Iris pigment epithelial cell (primary cell): ENCODE data around the gene MX1.

Source experiments
- DNase-seq: peaks from one replicate; pipeline ENCODE4 v3.0.0-alpha.2; 2011; ENCODE audit warnings: low read depth

MX1 gene

GRCh38 chr21:41460578-41461527 is 34.8 kb downstream of the MX1 start:
- peak; percentile 66 for DNase-seq

- DNase-seq, result no peak
These were observed 39.2 kb downstream of the MX1 start for GRCh38 chr21:41465176-41465781.

GRCh38 chr21:41466024-41466820 is 40.2 kb downstream of the MX1 start:
- no peak for DNase-seq

GRCh38 chr21:41470054-41470453 is 44.0 kb downstream of the MX1 start:
- DNase-seq, result no peak

- no peak for DNase-seq
These were observed 46.9 kb downstream of the MX1 start for GRCh38 chr21:41472753-41473548.

DNA sequence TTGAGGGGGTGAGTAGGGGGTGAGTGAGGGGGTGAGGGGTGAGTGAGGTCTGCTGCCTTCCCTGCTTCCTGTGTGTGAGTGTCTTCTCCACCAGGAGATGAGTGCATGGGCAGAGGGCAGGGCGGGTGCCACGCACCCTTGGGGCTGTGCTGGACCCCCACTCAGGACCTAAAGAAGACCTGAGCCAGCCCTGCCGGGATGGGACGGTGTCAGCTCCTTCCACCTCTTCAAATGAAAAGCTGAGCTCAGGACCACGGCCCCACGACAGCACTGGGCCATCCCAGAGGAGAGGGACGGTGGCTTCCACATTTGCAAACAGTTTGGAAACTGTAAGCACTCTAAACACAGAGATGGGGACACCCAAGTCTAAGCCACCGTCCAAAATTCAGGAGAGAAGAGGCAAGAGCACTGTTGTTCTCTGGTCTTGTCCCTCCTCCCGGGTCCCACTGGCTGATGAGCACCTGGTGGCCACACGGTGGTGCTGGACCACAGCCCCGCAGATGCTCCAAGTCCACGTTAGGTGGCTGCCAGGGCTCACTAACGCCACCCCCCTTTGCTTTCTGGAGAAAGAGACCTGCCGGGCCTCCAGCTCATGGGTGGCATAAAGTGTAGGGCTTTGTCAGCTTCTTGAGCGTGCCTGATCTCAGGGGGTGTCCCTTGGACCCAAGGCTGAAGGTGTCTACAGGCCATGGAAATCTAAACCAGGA is 49.8 kb downstream of the MX1 start:
- no peak for DNase-seq

DNA sequence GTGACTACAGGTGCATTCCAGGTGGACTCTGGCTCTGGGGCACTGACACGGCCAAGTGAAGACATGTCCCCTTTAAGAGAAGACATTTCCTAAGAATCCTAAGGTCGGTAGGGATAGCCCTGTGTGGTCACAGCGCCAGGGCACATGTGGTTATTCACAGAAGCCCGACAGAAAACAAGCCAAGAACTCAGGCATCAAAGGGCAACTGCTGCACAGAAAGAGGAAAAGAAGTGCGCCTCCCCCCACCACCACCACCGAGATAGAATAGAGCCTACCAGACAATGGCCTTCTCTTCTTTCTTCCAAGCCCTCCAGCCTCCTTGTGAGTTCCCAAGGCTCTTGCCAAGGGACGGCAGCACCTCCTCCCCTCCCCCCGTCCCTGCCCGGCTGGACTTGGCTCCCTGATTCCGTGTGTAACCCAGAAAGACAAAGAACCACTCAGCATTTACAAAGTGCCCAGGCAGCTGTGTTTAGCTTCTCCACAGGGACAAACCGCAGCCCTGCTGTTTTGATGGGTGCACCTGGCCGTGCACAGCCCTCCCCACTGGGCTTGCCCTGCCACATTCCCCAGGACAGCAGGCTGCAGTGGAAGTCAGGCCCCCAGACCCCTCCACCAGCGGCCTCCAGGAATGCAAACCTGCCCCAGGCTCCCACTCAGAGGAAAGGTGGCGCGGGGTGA is 51.7 kb downstream of the MX1 start:
- DNase-seq, result no peak

GRCh38 chr21:41478319-41479177 is 52.5 kb downstream of the MX1 start:
- no peak for DNase-seq

- no peak for DNase-seq
These were observed 53.6 kb downstream of the MX1 start for GRCh38 chr21:41479686-41480085.

- DNase-seq, result no peak
These were observed 54.1 kb downstream of the MX1 start for GRCh38 chr21:41480086-41480690.

GRCh38 chr21:41481191-41481590 is 55.2 kb downstream of the MX1 start:
- peak; percentile 42 for DNase-seq

- DNase-seq, result peak; percentile 61
These were observed 56.3 kb downstream of the MX1 start for GRCh38 chr21:41482301-41482700.

DNA sequence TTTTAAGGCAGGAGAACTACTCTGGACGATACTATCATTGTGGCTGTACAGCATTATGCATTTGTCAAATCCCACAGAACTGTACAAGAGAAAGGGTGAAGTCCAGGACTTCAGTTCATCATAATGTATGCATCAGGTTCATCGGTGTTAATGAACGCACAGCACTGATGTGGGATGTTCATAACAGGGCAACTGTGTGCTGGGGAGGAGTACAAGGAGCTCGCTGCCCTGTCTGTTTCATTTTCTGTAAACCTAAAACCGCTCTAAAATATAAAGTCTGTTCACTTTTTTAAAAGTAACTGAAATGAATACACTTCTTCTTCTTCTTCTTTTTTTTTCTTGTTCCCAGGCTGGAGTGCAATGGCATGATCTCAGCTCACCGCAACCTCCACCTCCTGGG is 56.9 kb downstream of the MX1 start:
- no peak for DNase-seq

GRCh38 chr21:41483415-41483814 is 57.4 kb downstream of the MX1 start:
- DNase-seq, result no peak

DNA sequence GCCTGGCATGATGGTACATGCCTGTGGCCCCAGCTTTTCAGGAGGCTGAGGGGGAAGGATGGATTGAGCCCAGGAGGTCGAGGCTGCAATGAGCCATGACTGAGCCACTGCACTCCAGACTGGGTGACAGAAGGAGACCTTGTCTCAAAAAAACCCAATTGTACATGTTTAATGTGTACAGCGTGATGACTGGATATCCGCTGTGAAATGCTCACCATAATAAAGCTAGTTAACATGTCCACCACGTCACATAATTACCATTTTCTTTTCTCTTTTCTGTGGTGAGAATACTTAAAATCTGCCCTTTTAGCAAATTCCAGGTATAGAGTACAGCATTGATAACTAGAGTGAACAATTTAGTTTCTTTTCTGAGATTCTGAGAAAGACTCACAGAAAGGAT is 57.9 kb downstream of the MX1 start:
- DNase-seq, result no peak

DNA sequence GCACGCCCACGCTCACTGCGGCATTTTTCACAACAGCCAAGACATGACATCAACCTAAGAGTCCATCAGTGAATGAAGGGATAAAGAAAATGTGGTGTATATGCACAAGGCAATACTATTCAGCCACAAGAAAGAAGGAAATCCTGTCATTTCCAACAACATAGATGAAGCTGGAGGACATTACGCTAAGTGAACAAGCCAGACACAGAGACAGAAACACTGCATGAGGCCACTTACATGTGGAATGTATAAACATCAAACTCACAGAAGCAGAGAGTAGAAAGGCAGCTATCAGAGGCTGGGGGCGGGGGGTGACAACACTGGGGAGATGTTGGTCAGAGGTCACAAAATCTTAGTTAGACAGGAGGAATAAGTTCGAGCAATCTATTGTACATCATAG is 61.0 kb downstream of the MX1 start:
- no peak for DNase-seq

- DNase-seq, result no peak
These were observed 62.0 kb downstream of the MX1 start for GRCh38 chr21:41488080-41488479.

DNA sequence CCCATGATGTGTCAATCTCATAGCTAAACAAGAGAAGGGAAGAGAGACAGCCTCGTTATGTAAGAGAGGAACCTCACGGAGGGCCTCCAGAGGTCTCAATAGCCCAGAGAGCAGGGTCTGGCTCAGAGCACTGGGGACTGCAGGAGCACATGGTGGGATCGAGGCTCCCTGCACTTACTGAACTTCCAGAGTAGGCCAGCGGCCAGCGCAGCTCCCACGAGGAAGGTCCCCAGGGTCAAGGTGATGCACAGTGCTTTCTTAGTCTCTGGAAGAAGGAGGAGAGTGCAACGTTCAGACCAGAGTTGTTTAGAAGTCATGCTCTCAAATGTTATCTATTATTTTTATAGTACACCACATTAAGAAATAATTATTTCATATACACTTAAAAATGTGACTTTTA is 63.3 kb downstream of the MX1 start:
- DNase-seq, result no peak

- no peak for DNase-seq
These were observed 64.3 kb downstream of the MX1 start for GRCh38 chr21:41490330-41490729.
